B cell (primary cell): Measurements from ENCODE around the gene SCN3B. TPM values are rescaled to one million over a fixed set of nuclear protein-coding genes. Genes with fewer than 3 reads are reported as not detected.

Experiments used
- ATAC-seq: fragments of 200-7000 bp; cut with Tn5 transposase; one replicate; pipeline ENCODE4 v1.10.0; 2021; ENCODE audit warnings: low read depth, mild to moderate bottlenecking, moderate number of reproducible peaks, moderate library complexity
- CTCF ChIA-PET: fragments of 350-600 bp; sonication (Branson Sonifier 250); formaldehyde crosslinking; loops from one replicate; lab custom pipeline; 2021; ENCODE audit warnings: antibody characterized with exemption, inconsistent platforms; lab: Charles Lee
- POLR2A ChIA-PET: fragments of 350-600 bp; sonication (Branson Sonifier 250); formaldehyde crosslinking; loops from one replicate; lab custom pipeline; 2021; ENCODE audit warnings: antibody characterized with exemption; lab: Charles Lee
- DNase-seq: peaks from one replicate; pipeline ENCODE4 v3.0.0; 2013
- H2AFZ ChIP-seq: 2 replicates; pipeline ENCODE4 v1.6.1; 2012; ENCODE audit warnings: mild to moderate bottlenecking, low read depth, low read length; ENCODE audit not compliant: insufficient read depth, poor library complexity, severe bottlenecking
- H3K27ac ChIP-seq, 2 donors: 1 replicate in 1 of 2; 2 replicates in 1 of 2; pipeline ENCODE4 v1.5.1; 2012 to 2013; ENCODE audit warnings: low read length in 2 of 2, mild to moderate bottlenecking in 2 of 2, moderate library complexity in 1 of 2
- H3K27me3 ChIP-seq, 4 experiments: fragments of 200-600 bp in 1 of 4; sonication (generic) in 1 of 4; replicated peaks in 1 of 4; 1 replicate in 2 of 4; 2 replicates in 2 of 4; pipeline versions ENCODE4 v1.6.1 to v1.7.0; 2013 to 2016; ENCODE audit warnings: low read length in 3 of 4, mild to moderate bottlenecking in 2 of 4, mixed read lengths in 1 of 4, moderate library complexity in 1 of 4; ENCODE audit not compliant: insufficient read depth in 4 of 4, control insufficient read depth in 3 of 4; ENCODE audit errors: control extremely low read depth in 1 of 4
- H3K36me3 ChIP-seq, 2 experiments: replicated peaks in 1 of 2; 1 replicate in 1 of 2; 2 replicates in 1 of 2; pipeline versions ENCODE4 v1.6.1 to v1.7.1; 2013; ENCODE audit warnings: low read length in 1 of 2; ENCODE audit not compliant: insufficient read depth in 2 of 2, control insufficient read depth in 1 of 2; ENCODE audit errors: control extremely low read depth in 1 of 2, extremely low read depth in 1 of 2
- H3K4me1 ChIP-seq, 2 donors: fragments of 200-600 bp in 1 of 2; sonication (generic) in 1 of 2; 1 replicate in 1 of 2; 2 replicates in 1 of 2; pipeline versions ENCODE4 v1.5.1 to v1.6.1; 2013 to 2017; ENCODE audit warnings: low read length in 2 of 2; ENCODE audit not compliant: control insufficient read depth in 2 of 2, insufficient read depth in 2 of 2
- H3K4me2 ChIP-seq: replicated peaks from 2 replicates; pipeline ENCODE3; 2012; ENCODE audit warnings: mild to moderate bottlenecking, low read depth, low read length; ENCODE audit not compliant: poor library complexity, severe bottlenecking
- H3K4me3 ChIP-seq, 5 experiments: fragments of 200-600 bp in 1 of 5; sonication (generic) in 1 of 5; 1 replicate in 3 of 5; 2 replicates in 2 of 5; pipeline versions ENCODE4 v1.5.1 to v1.7.0; 2011 to 2016; ENCODE audit warnings: low read length in 4 of 5, mild to moderate bottlenecking in 4 of 5, low read depth in 2 of 5, control low read depth in 1 of 5, moderate library complexity in 1 of 5; ENCODE audit not compliant: insufficient read depth in 1 of 5; ENCODE audit errors: control extremely low read depth in 1 of 5, extremely low read depth in 1 of 5
- H3K79me2 ChIP-seq: fragments of 200-600 bp; sonication (generic); one replicate; pipeline ENCODE4 v1.6.0; 2016; ENCODE audit warnings: low read length; ENCODE audit not compliant: control insufficient read depth, insufficient read depth
- H3K9ac ChIP-seq: fragments of 200-600 bp; sonication (generic); 2 replicates; pipeline ENCODE4 v1.6.1; 2017; ENCODE audit warnings: mild to moderate bottlenecking, low read length, moderate library complexity
- H3K9me3 ChIP-seq, 3 donors: one replicate each; pipeline versions ENCODE4 v1.6.1 to v1.7.1; 2013; ENCODE audit warnings: low read length in 2 of 3; ENCODE audit not compliant: control insufficient read depth in 2 of 3, insufficient read depth in 1 of 3; ENCODE audit errors: control extremely low read depth in 1 of 3
- H4K20me1 ChIP-seq: 2 replicates; pipeline ENCODE4 v1.6.0; 2012; ENCODE audit warnings: mild to moderate bottlenecking, low read length; ENCODE audit not compliant: insufficient read depth, control insufficient read depth, poor library complexity, severe bottlenecking
- H3K27ac Mint-ChIP-seq: one replicate; pipeline ENCODE4 v1.8.0; 2021; ENCODE audit warnings: mixed read lengths
- H3K27me3 Mint-ChIP-seq: one replicate; pipeline ENCODE4 v1.8.0; 2021; ENCODE audit warnings: mixed read lengths
- H3K4me1 Mint-ChIP-seq: one replicate; pipeline ENCODE4 v1.8.0; 2021; ENCODE audit warnings: mixed read lengths
- H3K4me3 Mint-ChIP-seq: one replicate; pipeline ENCODE4 v1.8.0; 2021; ENCODE audit warnings: mixed read lengths
- H3K9me3 Mint-ChIP-seq: one replicate; pipeline ENCODE4 v1.8.0; 2022; ENCODE audit warnings: mixed read lengths; ENCODE audit not compliant: insufficient read depth
- EZH2 ChIP-seq: IDR thresholded peaks from 2 replicates; pipeline ENCODE4 v1.6.1; 2012; ENCODE audit warnings: borderline replicate concordance, low read depth, mild to moderate bottlenecking, moderate library complexity, low read length; ENCODE audit not compliant: insufficient read depth, poor library complexity, severe bottlenecking
- WGBS: methylation state at CpG from one replicate; pipeline ENCODE4 v1.1.5; 2013; ENCODE audit warnings: missing lambda C conversion rate; ENCODE audit not compliant: insufficient coverage; 5-methylcytosine and 5-hydroxymethylcytosine counted together
- intact Hi-C: fragments of 100-400 bp; cut with micrococcal nuclease; formaldehyde crosslinking; loops from one replicate; pipeline ENCODE4 v1.10.0; 2022
- polyA plus RNA-seq: library from polyadenylated mRNA; depleted of rRNA; stranded (reverse); fragments of >200 nt; gene quantifications from 2 replicates; pipeline ENCODE4 v1.2.3, GENCODE V29; 2012
- total RNA-seq, 2 donors: library from RNA; stranded (reverse); fragments of 120-200 nt in 1 of 2; gene quantifications; 1 replicate in 1 of 2; 2 replicates in 1 of 2; pipeline versions ENCODE4 v1.2.3 to v1.2.4, GENCODE V29; 2013 to 2022
- TF ChIP-seq, protein P1 (sequence below): fragments of 200-600 bp; IDR thresholded peaks from one replicate; pipeline ENCODE4 v1.8.0; 2022; ENCODE audit warnings: antibody characterized with exemption, mild to moderate bottlenecking

The SCN3B gene
- total and polyA plus RNA-seq, 2 donors (not counting 1 experiment from before 2014, with no cell fraction given): not detected

DNA sequence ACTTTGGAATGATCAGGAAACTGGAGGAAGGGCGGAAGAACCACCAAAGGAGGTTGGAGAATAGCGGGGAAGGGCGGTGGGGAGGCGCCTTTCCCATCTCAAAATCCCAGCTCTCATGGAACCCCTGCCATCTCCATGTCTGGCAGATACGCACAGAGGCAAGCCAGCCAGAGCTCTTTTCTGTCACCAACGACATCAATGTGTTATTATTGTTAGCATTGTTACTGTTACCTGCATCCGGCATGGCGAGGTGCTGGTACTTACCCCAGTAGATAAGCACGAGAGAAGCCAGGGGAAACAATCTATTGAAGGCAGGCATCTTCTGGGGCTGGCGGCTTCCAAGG is 969 bp downstream of the SCN3B start:
- H3K36me3 ChIP-seq: no peaks in the 10 kb centered on the region
- peak overlapping the region; percentile 83 for H3K4me2 ChIP-seq
- ChIA-PET CTCF (interaction anchor here (1.5 to 1.8 kb wide), 2 partner anchors 11 to 54 kb away, joined by 4 to 5 read pairs; no protein-coding TSS in a partner anchor), POLR2A (no interaction called here)
- H3K27me3 ChIP-seq: peaks cover 0 to 37% (median 24%) of the 10 kb centered on the region in 4 experiments
- Mint-ChIP-seq H3K4me3 (peak overlapping the region; percentile 72), H3K4me1 (peaks cover 12% of the 10 kb centered on the region), H3K27ac (no peak overlapping the region), H3K27me3 (peaks cover 42% of the 10 kb centered on the region), H3K9me3 (peaks cover 4% of the 10 kb centered on the region)
- no peak overlapping the region for H3K4me3 ChIP-seq
- TF ChIP-seq EZH2: no peak
- TF ChIP-seq, protein P1, sequence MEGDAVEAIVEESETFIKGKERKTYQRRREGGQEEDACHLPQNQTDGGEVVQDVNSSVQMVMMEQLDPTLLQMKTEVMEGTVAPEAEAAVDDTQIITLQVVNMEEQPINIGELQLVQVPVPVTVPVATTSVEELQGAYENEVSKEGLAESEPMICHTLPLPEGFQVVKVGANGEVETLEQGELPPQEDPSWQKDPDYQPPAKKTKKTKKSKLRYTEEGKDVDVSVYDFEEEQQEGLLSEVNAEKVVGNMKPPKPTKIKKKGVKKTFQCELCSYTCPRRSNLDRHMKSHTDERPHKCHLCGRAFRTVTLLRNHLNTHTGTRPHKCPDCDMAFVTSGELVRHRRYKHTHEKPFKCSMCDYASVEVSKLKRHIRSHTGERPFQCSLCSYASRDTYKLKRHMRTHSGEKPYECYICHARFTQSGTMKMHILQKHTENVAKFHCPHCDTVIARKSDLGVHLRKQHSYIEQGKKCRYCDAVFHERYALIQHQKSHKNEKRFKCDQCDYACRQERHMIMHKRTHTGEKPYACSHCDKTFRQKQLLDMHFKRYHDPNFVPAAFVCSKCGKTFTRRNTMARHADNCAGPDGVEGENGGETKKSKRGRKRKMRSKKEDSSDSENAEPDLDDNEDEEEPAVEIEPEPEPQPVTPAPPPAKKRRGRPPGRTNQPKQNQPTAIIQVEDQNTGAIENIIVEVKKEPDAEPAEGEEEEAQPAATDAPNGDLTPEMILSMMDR: no peak
- H4K20me1 ChIP-seq: no peaks in the 10 kb centered on the region
- 17% methylated on average over 7 of the region's 10 CpGs for WGBS
- H3K79me2 ChIP-seq: no peaks in the 10 kb centered on the region
- no peak for ATAC-seq
- intact Hi-C loops: no loop called here
- H3K9me3 ChIP-seq: peaks cover 0 to 14% (median 3%) of the 10 kb centered on the region in 3 donors
- peak overlapping the region; percentile 54 for H3K9ac ChIP-seq
- H2AFZ ChIP-seq: peak overlapping the region; percentile 56
- peaks cover 11 to 18% of the 10 kb centered on the region in 2 donors for H3K4me1 ChIP-seq
- DNase-seq: no peak
- H3K27ac ChIP-seq: no peak overlapping the region

DNA sequence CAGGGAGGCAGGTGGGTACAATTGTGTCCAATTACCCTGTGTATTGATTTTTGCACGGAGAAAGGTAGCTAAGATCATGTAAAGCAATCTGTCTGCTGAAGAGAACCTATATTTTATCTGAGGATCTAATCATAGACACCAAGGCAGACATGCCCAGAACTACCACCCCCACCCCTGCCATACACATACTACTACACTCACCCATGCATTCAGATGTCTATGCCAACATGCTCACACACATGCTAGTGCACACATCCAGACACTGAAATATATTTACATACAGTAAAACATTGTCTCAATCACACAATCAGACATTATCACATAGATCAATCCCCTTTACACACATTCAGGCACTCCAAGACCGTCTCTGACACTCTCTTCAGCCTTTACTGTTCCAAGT is 1.8 kb downstream of the SCN3B start:
- Histone ChIP-seq H3K79me2 (no peaks in the 10 kb centered on the region), H3K9ac (no peak overlapping the region), H3K27me3 (peaks cover 0 to 37% (median 24%) of the 10 kb centered on the region in 4 experiments), H4K20me1 (no peaks in the 10 kb centered on the region), H3K4me3 (no peak overlapping the region), H3K4me1 (peaks cover 11 to 18% of the 10 kb centered on the region in 2 donors), H3K4me2 (no peak overlapping the region), H3K36me3 (no peaks in the 10 kb centered on the region), H3K27ac (no peak overlapping the region), H3K9me3 (peaks cover 0 to 14% (median 3%) of the 10 kb centered on the region in 3 donors), H2AFZ (no peak overlapping the region)
- ChIA-PET POLR2A (no interaction called here), CTCF (interaction anchor here (1.5 to 1.8 kb wide), 2 partner anchors 10 to 55 kb away, joined by 4 to 5 read pairs; no protein-coding TSS in a partner anchor)
- peaks cover 4% of the 10 kb centered on the region for H3K9me3 Mint-ChIP-seq
- DNase-seq (no peak), ATAC-seq (no peak)
- TF ChIP-seq, protein P1: no peak
- no peak for TF ChIP-seq EZH2
- intact Hi-C loops: no loop called here
- peaks cover 42% of the 10 kb centered on the region for H3K27me3 Mint-ChIP-seq
- H3K4me3 Mint-ChIP-seq: peak overlapping the region; percentile 17
- peaks cover 11% of the 10 kb centered on the region for H3K4me1 Mint-ChIP-seq
- H3K27ac Mint-ChIP-seq: no peak overlapping the region
- WGBS: no CpG with 5 or more reads among the region's 2 CpGs
